NCI-H446 (cell line): ENCODE data around the gene DDIT4L.
A peak's percentile ranks its signal among the peaks of the same experiment; 100 is the strongest.
"Not testable (repeated sequence)": the region's sequence is repeated elsewhere in the genome, so short reads cannot be mapped to it uniquely, and the experiment has no call there.

Source experiments
- DNase-seq, 2 experiments: peaks; one replicate each; lab custom pipeline; 2025; lab: John Stamatoyannopoulos, UW

Gene DDIT4L

GRCh38 chr4:100189820-100190642 lies at the start of gene DDIT4L:
TSS of gene DDIT4L (minus strand) at chr4:100190468. CDS start at chr4:100189983, 485 bp downstream.
- DNase-seq, result no peak

GRCh38 chr4:100240008-100240407 lies 49.7 kb upstream of the DDIT4L start:
- DNase-seq, result no peak

GRCh38 chr4:100224721-100225120 lies 34.5 kb upstream of the DDIT4L start:
- no peak for DNase-seq

- no peak for DNase-seq
These were observed 33.9 kb upstream of the DDIT4L start for GRCh38 chr4:100224160-100224559.

- DNase-seq, result no peak
These were observed 18.7 kb upstream of the DDIT4L start for GRCh38 chr4:100208964-100209363.

- no peak for DNase-seq
These were observed 18.2 kb upstream of the DDIT4L start for GRCh38 chr4:100208459-100208858.

- DNase-seq, result no peak
These were observed 16.6 kb upstream of the DDIT4L start for GRCh38 chr4:100206850-100207249.

GRCh38 chr4:100198061-100198460 lies 7.8 kb upstream of the DDIT4L start:
- no peak for DNase-seq

GRCh38 chr4:100196388-100197071 lies 6.3 kb upstream of the DDIT4L start:
- DNase-seq, result not testable (repeated sequence)

GRCh38 chr4:100190643-100191600 lies 654 bp upstream of the DDIT4L start:
- DNase-seq, result no peak

- DNase-seq, result no peak
These were observed 1.4 kb downstream of the DDIT4L start for GRCh38 chr4:100188829-100189228.

GRCh38 chr4:100187781-100188180 lies 2.5 kb downstream of the DDIT4L start:
- no peak for DNase-seq

- no peak for DNase-seq
These were observed 5.5 kb downstream of the DDIT4L start for GRCh38 chr4:100184787-100185186.

GRCh38 chr4:100177855-100178254 lies 12.4 kb downstream of the DDIT4L start:
- no peak for DNase-seq

GRCh38 chr4:100177126-100177525 lies 13.1 kb downstream of the DDIT4L start:
- no peak for DNase-seq

GRCh38 chr4:100175858-100176257 lies 14.4 kb downstream of the DDIT4L start:
- no peak for DNase-seq

GRCh38 chr4:100174985-100175383 lies 15.3 kb downstream of the DDIT4L start:
- DNase-seq, result no peak

GRCh38 chr4:100170986-100171385 lies 19.3 kb downstream of the DDIT4L start:
- DNase-seq, result no peak

GRCh38 chr4:100169491-100170485 lies 20.5 kb downstream of the DDIT4L start:
- peak in 1 of 2 experiments; percentile 28 for DNase-seq

- no peak for DNase-seq
These were observed 21.7 kb downstream of the DDIT4L start for GRCh38 chr4:100168521-100168920.
